GM19328 (cell line): ENCODE data around the gene TGDS.

Source experiments
- ATAC-seq: cut with Tn5 transposase; IDR thresholded peaks from one replicate; pipeline ENCODE4 v1.9.1; 2021; ENCODE audit warnings: mild to moderate bottlenecking, moderate library complexity; ENCODE audit not compliant: unreplicated experiment

The TGDS gene

DNA sequence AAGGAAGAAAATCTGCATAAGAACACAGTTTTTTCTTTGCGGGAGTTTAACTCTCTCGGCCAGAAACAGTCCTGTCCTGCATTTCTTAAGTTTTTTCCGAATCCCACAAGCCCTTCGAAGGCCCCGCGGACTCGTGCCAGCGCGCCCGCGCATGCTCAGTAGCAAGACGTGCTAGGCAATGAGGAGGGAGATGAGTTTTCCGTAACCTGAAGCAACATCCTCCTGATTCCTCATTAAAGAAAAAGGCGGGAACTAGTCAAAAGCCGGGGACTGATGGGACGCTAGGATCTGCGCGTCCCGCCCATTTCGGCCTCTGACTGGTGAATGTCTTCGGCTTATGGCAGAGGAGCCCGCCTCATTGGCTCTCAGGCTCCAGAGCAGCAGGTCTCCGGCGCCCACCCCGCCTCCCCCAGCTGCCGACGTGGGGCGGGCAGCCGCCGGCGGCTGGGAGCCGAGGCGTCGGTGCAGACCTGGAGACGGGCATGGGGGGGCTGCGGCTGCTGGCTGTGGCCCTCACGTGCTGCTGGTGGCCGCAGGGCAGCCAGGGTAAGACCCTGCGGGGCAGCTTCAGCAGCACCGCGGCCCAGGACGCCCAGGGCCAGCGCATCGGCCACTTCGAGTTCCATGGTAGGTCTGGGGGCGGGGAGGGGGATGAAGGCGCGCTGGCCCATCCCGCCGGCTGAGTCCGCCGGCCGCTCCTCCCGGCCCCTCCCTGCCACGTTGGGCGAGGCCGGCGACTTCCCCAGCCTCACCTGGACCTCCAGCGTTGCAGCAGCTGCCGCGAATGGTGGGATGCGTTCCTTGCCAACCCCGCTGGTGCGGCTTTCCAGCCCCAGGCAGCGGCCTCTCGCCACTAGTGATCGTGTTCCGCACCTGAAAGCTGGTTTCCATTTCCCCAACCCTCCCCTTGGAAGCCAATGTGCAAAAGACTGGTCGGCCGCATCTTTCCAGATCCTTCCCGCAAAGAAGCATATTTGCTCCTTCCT lies 5.8 kb upstream of the TGDS start, which contains the start of gene GPR180:
TSS of gene GPR180 (plus strand) at position 412 of the 986 bp plus-strand sequence. CDS start at position 483, 71 bp downstream.
- peak; percentile 99 for ATAC-seq

DNA sequence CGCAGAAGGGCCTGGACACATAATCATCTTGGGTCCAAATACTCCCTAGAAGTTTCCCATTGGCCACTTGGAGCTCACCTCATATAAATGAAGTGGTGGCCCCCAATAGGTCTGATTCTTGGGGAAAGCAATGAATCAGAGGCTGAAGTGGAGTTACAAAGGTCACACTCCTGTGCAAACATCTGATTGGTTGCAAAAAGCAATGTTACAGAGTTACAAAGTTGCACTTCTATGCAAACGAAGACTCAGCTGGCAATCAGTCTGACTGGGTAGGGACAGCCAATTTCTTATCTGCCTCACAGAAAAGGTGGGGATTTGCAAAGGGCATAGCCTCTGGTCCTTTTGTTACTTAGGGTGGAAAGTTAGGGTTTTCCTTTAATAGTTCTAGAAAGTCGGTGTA lies 3.9 kb upstream of the TGDS start:
- ATAC-seq: no peak

DNA sequence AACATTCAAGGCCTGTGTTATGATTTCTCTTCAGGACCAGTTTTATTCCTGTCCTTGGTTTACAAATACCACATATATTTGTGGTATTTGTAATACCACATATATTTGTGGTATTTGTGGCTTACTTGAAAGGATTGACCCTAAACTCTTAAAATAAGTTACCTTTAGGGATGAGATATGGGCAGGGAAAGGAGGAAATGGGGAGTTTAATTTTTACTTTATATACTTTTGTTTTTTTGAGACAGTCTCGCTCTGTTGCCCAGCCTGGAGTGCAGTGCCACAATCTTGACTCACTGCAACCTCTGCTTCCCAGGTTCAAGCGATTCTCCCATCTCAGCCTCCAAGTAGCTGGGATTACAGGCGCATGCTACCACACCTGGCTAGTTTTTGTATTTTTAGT lies 2.3 kb upstream of the TGDS start:
- ATAC-seq: no peak

DNA sequence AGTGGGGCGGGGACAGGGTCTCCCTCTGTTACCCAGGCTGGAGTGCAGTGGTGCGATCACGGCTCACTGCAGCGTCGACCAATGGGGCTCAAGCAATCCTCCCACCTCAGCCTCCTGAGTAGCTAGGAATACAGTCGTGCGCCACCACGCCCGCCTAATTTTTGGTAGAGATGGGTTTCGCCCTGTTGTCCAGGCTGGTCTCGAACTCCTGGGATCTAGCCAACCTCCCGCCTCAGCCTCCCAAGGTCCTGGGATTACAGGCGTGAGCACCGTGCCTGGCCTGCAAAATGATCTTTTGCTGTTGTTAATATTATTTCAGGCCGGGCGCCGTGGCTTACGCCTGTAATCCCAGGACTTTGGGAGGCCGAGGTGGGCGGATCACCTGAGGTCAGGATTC lies 621 bp upstream of the TGDS start:
- no peak for ATAC-seq

DNA sequence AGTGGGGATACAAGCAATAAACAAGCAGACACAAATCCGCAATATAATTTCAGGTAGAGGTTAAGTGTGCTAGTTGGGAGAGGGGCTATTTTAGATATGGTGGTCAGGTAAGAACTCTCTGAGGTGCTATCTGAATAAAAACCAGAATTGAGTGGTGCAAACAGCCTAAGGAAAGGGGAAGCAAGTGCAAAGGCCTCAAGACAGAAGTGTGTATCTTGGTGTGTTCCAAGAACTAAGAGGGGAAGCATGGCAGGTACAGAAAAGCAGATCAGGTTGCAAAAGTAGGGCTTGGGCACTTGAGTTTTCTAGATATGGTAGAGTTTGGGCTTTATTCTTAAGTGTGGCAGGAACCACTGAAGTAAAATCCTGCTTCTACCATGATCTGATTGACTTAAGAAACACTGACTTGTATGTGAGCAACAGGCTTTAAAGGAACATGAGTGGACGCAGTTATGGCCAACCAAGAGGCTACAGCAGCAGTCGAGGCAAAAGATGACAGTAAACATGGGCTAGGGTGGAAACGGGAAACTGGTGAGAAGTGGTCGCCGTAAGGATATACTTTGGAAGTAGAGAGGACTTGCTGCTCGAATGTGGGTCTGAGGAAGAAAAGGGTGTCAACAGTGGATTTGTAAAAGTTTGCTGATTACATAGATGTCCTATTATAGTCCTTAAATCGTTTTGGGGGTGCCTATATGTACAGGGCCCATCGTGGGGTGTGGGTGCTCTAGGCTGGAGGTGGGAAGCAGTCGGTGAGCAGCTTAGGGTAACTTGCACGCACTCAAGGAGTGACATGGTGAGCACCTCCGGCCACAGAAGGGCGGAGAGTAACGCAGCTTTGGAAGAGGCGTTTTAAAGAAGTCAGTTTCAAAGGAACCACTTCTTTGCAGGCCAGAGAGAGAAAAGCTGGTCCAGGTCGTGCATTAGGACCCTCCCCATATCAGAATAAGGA lies 677 bp downstream of the TGDS start:
- ATAC-seq: peak; percentile 46

DNA sequence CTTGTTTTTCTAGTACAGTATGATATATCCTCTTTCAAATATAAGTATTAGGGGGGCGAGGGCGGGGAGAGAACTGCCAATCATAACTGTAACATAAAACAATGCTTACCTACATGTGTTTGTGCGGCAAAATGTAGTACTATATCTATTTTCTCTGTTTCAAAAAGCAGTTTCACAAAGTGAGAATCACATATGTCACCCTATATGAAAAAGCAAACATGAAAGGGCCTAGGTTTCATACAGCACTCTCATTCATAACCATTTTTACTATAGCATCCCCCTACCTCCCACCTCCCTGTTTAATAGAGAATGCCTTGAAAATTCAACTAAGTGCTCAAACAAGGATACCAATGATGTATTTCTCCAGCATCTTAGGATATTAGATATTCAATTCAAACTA lies 5.2 kb downstream of the TGDS start:
- ATAC-seq: no peak

DNA sequence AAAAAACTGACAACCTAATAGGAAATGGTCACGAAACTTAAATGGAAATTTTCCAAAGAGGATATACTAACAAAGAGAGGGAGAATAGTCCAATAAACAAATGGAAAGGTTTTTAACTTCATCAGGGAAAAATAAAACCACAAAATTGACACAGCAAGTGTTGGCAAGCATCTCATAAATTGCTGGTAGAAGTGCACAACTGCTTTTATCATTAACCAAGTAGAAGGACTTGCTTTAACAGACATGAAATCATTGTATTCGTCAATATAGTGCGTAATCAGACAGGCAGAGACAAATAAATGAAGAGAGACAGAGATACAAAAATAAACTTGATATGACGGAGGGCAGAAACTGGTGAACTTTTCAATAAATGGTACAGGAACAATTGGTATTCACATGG lies 7.4 kb downstream of the TGDS start:
- ATAC-seq: no peak

DNA sequence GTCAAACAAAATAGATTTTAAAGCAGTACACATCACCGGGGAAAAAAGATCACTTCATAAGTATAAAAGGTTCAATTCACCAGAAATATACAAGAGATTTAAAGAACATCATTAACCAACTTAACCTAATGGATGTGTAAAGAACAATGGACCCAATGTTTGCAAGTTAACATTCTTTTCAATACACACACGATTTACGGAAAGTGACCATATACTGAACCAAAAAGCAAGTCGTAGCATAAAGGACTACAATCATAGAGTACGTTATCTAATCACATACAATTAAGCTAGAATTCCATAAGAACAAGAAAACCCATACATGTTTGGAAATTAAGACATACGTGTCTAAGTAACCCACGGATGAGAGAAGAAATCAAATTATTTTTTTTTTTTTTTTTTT lies 9.6 kb downstream of the TGDS start:
- no peak for ATAC-seq

DNA sequence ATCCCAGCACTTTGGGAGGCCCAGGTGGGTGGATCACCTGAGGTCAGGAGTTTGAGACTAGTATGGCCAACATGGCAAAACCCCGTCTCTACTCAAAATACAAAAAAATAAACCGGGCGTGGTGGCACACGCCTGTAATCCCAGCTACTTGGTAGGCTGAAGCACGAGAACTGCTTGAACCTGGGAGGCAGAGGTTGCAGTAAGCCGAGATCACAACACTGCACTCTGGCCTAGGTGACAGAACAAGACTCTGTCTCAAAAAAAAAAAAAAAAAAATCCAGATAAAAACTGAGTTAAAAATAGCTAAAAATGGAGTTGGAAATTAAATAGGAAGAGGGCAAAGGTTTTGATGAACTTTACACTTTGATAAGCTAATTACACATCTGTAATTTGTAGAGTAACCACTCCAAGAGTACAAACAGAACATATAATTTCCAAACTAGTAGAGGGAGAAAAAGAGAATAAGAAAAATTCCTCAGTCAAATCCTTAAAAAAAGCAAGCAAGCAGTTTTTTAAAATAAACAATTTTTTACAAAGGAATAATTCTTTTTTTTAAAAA lies 10.3 kb downstream of the TGDS start:
- no peak for ATAC-seq

DNA sequence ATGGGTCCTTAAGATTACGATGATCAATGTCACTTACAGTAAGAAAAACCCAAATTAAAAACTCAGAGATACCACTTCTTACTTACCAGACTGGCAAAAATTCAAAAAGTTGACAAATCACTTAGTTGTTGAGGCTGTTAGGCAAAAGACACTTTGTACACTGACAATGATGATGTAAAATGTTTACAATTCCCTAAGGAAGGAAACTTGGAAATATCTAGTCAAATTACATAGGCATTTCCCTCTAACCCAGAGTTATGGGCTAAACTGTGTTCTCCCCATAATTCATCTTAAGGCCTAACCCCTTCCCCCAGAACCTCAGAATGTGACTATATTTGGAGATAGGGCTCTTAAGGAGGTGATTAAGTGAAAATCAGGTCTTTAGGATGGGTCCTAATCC lies 12.0 kb downstream of the TGDS start:
- ATAC-seq: no peak

DNA sequence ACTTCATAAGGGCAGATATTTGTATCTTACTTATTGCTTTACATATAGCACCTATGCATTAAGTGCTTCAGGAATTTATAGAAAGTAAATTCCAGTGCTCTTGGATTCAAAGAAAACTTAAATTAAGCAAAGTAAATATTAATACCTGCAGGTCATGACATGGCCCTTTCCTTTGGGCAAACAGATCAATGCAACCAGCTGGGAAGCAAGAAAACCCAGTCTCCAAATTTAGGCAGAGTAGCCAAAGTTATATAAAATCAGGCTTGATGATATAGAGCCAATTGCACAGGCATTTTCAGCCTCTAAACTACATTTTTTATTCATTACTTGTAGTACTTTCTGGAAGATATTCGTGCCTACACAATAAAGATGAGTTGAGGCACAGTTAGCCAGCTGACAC lies 16.9 kb downstream of the TGDS start:
- no peak for ATAC-seq

DNA sequence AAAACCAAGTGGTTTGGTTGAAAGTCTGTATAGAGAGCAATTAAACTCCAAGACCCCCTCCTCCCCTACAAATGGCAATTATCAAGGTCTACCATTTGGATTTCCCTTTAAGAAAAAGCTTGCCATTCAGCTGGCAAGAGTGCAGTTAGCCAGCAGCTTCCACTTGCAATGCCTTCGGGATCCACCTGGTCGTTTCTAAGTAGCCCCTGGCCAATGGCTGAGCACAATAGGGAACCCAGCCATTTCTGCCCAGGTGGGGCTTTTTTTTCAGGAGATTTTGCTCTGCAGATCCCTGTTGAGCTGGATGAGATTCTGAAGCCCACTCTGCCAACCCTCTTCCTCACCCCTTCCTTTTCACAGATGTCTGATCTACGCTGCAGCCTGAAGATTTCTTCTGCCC lies 26.3 kb downstream of the TGDS start:
- no peak for ATAC-seq

DNA sequence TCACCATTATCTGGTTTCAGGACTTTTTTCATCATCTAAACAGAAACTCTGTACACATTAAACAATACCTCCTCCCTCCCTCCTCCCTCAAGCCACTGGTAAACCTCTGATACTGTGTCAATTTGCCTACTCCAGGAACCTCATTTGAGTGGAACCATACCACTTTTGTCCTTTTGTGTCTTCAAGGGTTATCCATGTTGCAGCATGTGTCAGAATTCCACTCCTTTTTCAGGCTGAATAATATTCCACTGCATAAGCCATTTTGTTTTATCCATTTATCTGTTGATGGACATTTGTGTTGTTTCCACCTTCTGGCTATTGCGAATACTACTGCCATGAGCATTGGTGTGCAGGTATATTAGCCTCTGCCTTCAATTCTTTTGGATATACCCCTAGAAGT lies 27.5 kb downstream of the TGDS start:
- ATAC-seq: no peak

DNA sequence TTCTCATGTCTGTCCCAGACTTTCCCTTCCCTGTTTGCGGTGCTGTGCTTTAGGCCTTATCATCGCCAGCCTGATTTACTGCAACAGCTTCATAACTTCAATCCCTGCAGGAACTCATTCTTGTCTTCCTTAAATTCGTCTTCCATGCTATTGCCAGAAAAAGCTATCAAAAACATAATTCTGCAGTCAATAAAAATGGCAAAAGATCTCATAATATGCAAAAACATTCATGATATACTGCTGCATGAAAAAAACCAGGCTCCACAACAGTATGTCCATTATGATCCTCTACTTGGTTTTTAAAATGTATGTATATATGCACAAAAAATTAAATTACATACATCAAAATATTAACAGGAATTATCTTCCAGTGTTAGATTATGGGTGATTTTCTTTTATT lies 28.4 kb downstream of the TGDS start:
- ATAC-seq: no peak

DNA sequence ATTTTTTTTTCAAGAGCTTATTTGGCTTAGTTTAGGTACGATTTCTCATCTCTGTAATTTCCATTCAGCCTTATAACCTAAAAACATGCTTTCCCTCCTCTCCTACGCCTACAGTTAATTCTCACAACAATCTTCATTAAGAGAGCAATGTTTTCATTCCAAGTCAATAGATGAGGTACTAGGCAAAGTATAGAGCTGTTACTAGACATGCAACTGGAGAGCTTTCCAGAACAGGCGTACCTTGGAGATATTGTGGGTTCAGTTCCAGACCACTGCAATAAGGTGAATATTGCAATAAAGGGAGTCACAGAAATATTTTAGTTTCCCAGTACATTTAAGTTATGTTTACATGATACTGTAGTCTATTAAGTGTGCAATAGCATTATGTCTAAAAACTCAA lies 34.8 kb downstream of the TGDS start:
- no peak for ATAC-seq

DNA sequence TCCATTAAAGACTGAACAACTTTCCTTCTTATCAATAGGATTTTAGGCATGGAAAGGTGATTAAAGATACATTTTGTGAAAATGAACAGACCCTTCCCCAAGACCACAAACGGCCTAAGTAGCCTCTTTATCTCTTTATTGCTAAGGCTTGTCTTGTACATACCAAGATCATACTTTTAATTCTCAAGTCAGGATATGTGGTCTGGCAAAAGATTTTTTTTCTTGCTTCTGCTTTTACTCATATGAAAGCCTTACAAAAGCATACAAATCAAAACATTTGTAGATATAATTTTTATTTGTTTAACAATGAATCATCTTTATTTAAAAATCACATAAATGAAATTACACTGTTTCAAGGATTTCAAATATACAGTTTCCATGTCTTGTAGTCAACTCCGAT lies 35.8 kb downstream of the TGDS start:
- ATAC-seq: no peak

DNA sequence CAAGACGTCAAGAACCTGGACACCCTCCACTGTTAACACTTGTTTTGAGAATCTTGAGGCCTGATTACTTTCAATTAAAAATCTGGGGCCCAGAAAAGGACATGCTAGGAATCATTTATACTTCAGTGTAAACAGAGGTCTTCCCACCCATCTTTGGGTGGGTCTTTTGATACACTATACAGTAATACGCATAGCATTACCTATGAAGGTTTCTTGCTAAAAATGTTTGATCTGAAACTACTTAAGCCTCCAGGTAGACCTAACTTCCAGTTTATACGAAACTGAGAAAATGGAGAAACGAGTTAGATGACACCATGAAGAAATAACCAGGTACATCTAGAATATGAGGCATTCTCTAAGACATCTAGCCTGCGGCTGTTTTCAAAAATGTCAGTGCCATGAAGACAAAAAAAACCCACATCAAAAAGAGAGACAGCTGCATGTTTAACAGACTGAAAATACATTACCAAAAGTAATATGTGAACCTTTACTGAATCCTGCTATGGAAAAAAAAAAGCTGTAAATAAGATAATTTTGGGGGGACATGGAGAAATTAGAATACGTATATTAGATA lies 36.6 kb downstream of the TGDS start:
- ATAC-seq: no peak

DNA sequence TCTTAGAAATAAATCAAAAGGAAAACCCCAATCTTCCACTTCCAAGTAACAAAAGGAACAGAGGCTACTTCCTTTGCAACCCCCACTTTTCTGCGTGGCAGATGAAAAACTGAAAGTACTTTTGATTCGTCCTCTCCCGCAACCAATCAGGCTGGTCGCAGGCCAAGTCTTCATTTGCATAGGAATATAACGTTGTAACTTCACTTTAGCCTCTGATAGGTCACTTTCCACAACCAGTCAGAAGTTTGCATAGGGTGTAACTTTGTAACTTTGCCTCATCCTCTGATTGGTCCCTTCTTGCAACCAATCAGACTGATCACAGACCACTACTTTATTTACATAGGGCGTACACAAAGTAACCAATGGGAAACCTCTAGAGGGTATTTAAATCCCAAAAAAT lies 37.2 kb downstream of the TGDS start:
- no peak for ATAC-seq

DNA sequence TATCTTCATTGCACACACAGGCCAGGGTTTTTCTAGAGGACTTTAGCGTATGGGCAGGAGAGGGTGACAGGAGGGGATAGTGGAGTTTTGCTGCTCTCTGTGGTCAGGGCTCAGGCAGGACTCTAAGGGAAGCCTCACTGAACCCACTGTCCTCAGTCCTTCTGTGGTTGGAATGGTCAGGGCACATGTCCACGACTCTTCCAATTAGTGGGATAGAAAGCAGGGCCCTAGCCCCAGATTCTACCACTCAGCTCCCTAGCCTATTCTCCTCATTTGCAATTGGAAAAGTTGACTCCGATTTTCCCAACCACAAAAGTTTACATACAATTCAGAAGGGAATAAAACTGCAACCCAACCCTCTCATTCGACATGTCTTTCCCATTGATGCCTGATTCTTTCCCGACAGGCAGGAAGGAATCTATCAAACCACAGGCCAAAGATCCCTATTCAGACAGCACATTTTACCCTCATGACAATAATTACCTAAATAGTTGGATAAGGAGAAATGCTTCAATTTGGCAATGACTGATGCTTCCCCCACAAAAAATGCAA lies 38.2 kb downstream of the TGDS start:
- ATAC-seq: no peak

DNA sequence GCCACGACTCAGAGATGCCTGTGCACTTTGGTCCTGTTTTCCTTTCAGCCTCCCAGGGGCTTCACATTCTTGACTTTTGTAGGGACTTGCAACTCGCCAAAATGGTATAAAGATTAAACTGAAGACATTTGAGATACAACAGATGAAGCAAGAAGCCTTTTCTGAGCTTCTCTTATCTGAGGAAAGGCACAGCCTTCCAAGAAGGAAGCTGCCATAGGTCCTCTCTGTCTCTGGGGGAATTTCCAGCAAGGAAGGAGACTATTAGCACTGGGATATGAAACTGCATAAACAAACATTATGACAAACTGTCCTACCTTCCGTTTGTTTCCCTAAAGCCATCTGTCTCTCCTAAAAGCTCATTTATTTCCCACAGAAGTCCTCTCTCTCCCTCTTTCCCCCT lies 39.3 kb downstream of the TGDS start:
- ATAC-seq: no peak

DNA sequence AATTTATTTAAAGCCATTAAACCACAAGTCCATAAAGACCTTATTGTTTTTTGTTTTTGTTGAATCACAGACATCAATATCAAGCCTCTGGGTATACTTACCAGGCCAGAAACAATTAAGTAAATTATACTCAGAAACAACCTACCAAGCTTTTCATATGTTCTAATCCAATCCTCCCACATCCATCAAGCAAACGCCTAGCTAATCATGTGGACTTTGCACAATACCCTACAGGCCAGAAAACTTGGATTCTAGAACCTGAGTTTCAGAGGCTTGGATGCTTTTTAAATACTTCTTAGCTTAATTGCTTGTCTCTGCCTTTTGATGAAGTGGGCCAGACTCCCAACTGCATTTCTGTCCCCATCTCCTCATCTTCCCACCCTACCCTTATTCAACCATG lies 39.9 kb downstream of the TGDS start:
- no peak for ATAC-seq
